H1 (cell line): ENCODE results near the gene HMGB3.

Experiments used
- BRCA1 ChIP-seq: IDR thresholded peaks from 2 replicates; pipeline ENCODE4 v1.6.1; 2012; ENCODE audit warnings: low read depth, low read length, improper control_type of control experiment
- CBX5 ChIP-seq: fragments of 300-800, 300-1000 bp; sonication (generic); IDR thresholded peaks from 2 replicates; pipeline ENCODE4 v1.7.1; 2016; ENCODE audit warnings: antibody characterized with exemption, low read length, low read depth
- CTCF ChIP-seq, 3 experiments: IDR thresholded peaks; 1 replicate in 2 of 3; 2 replicates in 1 of 3; pipeline versions ENCODE4 v1.5.1 to v1.6.1; 2011; ENCODE audit warnings: low read length in 3 of 3, mild to moderate bottlenecking in 3 of 3, inconsistent platforms in 2 of 3, low read depth in 1 of 3, moderate library complexity in 1 of 3; ENCODE audit not compliant: insufficient read depth in 1 of 3; ENCODE audit errors: control extremely low read depth in 1 of 3
- EGR1 ChIP-seq: IDR thresholded peaks from 2 replicates; pipeline ENCODE4 v1.6.1; 2011; ENCODE audit warnings: low read depth, low read length, borderline replicate concordance
- KDM1A ChIP-seq: fragments of 200-600, 300-600 bp; sonication (generic); IDR thresholded peaks from 2 replicates; pipeline ENCODE4 v1.7.1; 2016; ENCODE audit warnings: mild to moderate bottlenecking, low read length, borderline replicate concordance
- NANOG ChIP-seq: IDR thresholded peaks from 2 replicates; pipeline ENCODE4 v1.6.1; 2011; ENCODE audit warnings: low read length, low read depth, mild to moderate bottlenecking, inconsistent platforms; ENCODE audit not compliant: insufficient read depth, poor library complexity, severe bottlenecking
- PHF8 ChIP-seq: fragments of 200-600 bp; sonication (generic); conservative IDR thresholded peaks from 2 replicates; pipeline ENCODE4 v1.7.1; 2012; ENCODE audit warnings: low read depth, mild to moderate bottlenecking, inconsistent platforms, low read length, moderate library complexity
- POLR2A ChIP-seq, 2 experiments: IDR thresholded peaks; 1 replicate in 1 of 2; 2 replicates in 1 of 2; pipeline ENCODE4 v1.6.1; 2011; ENCODE audit warnings: low read depth in 2 of 2, low read length in 2 of 2, mild to moderate bottlenecking in 2 of 2; ENCODE audit errors: control extremely low read depth in 1 of 2
- TCF12 ChIP-seq: IDR thresholded peaks from 2 replicates; pipeline ENCODE4 v1.6.1; 2011; ENCODE audit warnings: low read depth, mild to moderate bottlenecking, low read length

- TF ChIP-seq KDM1A, result no peak
- TF ChIP-seq PHF8, result no peak
- no peak for TF ChIP-seq TCF12
- no peak for TF ChIP-seq POLR2A (IDR thresholded peaks at IDR 0.05; ENCODE audit: control extremely low read depth in 1 of 2, low read depth in 2 of 2, low read length in 2 of 2)
- TF ChIP-seq NANOG, result no peak
- no peak for TF ChIP-seq BRCA1
- TF ChIP-seq CBX5, result no peak
- TF ChIP-seq CTCF (IDR thresholded peaks at IDR 0.05; ENCODE audit: control extremely low read depth in 1 of 3, insufficient read depth in 1 of 3, low read depth in 1 of 3, low read length in 3 of 3), result no peak
- no peak for TF ChIP-seq EGR1
These were observed 16.4 kb upstream of the HMGB3 start for GRCh38 chrX:150966742-150967141.
